Activated CD8-positive, alpha-beta T cell treated with anti-CD3 and anti-CD28 coated beads for 36 hours (primary cell): ENCODE data around the gene ARHGDIB. TPM values are rescaled to one million over a fixed set of nuclear protein-coding genes. Genes with fewer than 3 reads are reported as not detected.

Experiments
- ATAC-seq: fragments of 200-7000 bp; cut with Tn5 transposase; one replicate; pipeline ENCODE4 v1.10.0; 2021; ENCODE audit warnings: mild to moderate bottlenecking, moderate library complexity
- CTCF ChIA-PET: fragments of 350-600 bp; sonication (Branson Sonifier 250); formaldehyde crosslinking; loops from one replicate; lab custom pipeline; 2021; ENCODE audit warnings: antibody characterized with exemption; lab: Charles Lee
- POLR2A ChIA-PET: fragments of 350-600 bp; sonication (Branson Sonifier 250); formaldehyde crosslinking; loops from one replicate; lab custom pipeline; 2021; ENCODE audit warnings: antibody characterized with exemption; lab: Charles Lee
- DNase-seq: peaks from one replicate; pipeline ENCODE4 v3.0.0-alpha.2; 2020
- H3K27ac Mint-ChIP-seq: one replicate; pipeline ENCODE4 v1.8.0; 2021; ENCODE audit warnings: mild to moderate bottlenecking, mixed read lengths
- H3K27me3 Mint-ChIP-seq: one replicate; pipeline ENCODE4 v1.8.0; 2021; ENCODE audit warnings: mixed read lengths
- H3K36me3 Mint-ChIP-seq: one replicate; pipeline ENCODE4 v1.8.0; 2021; ENCODE audit warnings: low read depth, mixed read lengths
- H3K4me1 Mint-ChIP-seq: one replicate; pipeline ENCODE4 v1.8.0; 2021; ENCODE audit warnings: low read depth, mixed read lengths
- H3K4me3 Mint-ChIP-seq: one replicate; pipeline ENCODE4 v1.8.0; 2021; ENCODE audit warnings: mild to moderate bottlenecking, moderate library complexity, mixed read lengths
- H3K9me3 Mint-ChIP-seq: one replicate; pipeline ENCODE4 v1.8.0; 2021; ENCODE audit warnings: mixed read lengths
- intact Hi-C: fragments of 100-400 bp; cut with micrococcal nuclease; formaldehyde crosslinking; loops from one replicate; pipeline ENCODE4 v1.10.0; 2022
- total RNA-seq, 2 experiments: library from RNA; stranded (reverse); gene quantifications; one replicate each; pipeline ENCODE4 v1.2.3, GENCODE V29; 2021
- TF ChIP-seq, protein P1 (sequence below): fragments of 200-600 bp; IDR thresholded peaks from one replicate; pipeline ENCODE4 v1.8.0; 2022; ENCODE audit warnings: antibody characterized with exemption, mild to moderate bottlenecking

Gene ARHGDIB
- total RNA-seq, 2 experiments from 2014 or later, result 765 to 771 TPM

- intact Hi-C loops, result no loop called here
- CTCF ChIA-PET, result no interaction called here
- H3K9me3 Mint-ChIP-seq, result no peaks in the 10 kb centered on the region
These were observed 60.2 kb downstream of the ARHGDIB start for GRCh38 chr12:14901228-14901562.

GRCh38 chr12:14900521-14901227 is 60.7 kb downstream of the ARHGDIB start:
- ChIA-PET CTCF (no interaction called here), POLR2A (interaction anchor here (1.5 kb wide), 1 partner anchor 40 kb away, joined by 3 read pairs; no protein-coding TSS in a partner anchor)
- H3K27me3 Mint-ChIP-seq, result no peaks in the 10 kb centered on the region
- peaks cover 15% of the 10 kb centered on the region for H3K4me1 Mint-ChIP-seq
- H3K27ac Mint-ChIP-seq, result no peak overlapping the region
- intact Hi-C loops, result no loop called here
- TF ChIP-seq, protein P1, sequence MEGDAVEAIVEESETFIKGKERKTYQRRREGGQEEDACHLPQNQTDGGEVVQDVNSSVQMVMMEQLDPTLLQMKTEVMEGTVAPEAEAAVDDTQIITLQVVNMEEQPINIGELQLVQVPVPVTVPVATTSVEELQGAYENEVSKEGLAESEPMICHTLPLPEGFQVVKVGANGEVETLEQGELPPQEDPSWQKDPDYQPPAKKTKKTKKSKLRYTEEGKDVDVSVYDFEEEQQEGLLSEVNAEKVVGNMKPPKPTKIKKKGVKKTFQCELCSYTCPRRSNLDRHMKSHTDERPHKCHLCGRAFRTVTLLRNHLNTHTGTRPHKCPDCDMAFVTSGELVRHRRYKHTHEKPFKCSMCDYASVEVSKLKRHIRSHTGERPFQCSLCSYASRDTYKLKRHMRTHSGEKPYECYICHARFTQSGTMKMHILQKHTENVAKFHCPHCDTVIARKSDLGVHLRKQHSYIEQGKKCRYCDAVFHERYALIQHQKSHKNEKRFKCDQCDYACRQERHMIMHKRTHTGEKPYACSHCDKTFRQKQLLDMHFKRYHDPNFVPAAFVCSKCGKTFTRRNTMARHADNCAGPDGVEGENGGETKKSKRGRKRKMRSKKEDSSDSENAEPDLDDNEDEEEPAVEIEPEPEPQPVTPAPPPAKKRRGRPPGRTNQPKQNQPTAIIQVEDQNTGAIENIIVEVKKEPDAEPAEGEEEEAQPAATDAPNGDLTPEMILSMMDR, result no peak
- H3K4me3 Mint-ChIP-seq, result no peak overlapping the region
- DNase-seq, result no peak
- H3K9me3 Mint-ChIP-seq, result no peaks in the 10 kb centered on the region
- ATAC-seq, result no peak
- no peaks in the 10 kb centered on the region for H3K36me3 Mint-ChIP-seq

More at GRCh38 chr12:14901228-14901562, 60.2 kb downstream of the ARHGDIB start:
- TF ChIP-seq, protein P1, result no peak
- POLR2A ChIA-PET, result interaction anchor here (1.5 kb wide), 1 partner anchor 40 kb away, joined by 3 read pairs; no protein-coding TSS in a partner anchor
- Mint-ChIP-seq H3K27me3 (no peaks in the 10 kb centered on the region), H3K4me1 (peaks cover 15% of the 10 kb centered on the region), H3K4me3 (no peak overlapping the region), H3K36me3 (no peaks in the 10 kb centered on the region), H3K27ac (no peak overlapping the region)
- ATAC-seq (no peak), DNase-seq (no peak)

DNA sequence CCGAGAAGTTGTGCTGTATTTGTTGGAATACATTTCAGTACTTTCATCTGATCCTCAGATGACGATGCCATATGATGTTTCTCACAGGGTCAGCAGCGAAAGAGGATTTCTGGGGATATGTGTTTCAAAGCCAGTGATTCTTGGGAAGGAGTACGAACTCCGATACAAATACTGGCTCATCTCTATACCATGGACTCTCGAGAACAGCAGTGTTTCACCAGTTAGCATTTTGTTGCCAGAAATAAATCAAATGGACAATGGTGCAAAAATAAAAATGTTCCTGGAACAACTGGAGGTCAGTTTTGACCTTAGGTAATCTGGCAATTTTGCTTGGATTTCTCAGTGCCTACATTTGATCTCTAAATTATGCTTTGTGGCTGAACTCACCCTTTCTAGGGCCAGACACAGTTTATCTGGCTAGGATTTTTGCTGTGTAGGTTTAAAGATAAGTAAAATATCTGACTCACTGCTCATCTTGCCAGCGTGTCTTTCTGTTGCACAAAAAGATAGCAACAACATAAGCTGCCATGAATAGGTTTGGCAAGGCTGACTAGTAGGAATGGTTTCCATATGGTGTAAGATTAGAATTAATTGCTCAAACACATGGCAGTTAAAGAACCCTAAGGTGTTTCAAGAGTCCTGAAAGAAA is 64.8 kb downstream of the ARHGDIB start:
- CTCF ChIA-PET, result interaction anchor here (1.0 to 1.8 kb wide), 2 partner anchors 22 to 99 kb away, joined by 3 read pairs; no protein-coding TSS in a partner anchor
- H3K36me3 Mint-ChIP-seq, result no peaks in the 10 kb centered on the region
- H3K27ac Mint-ChIP-seq, result no peak overlapping the region
- ATAC-seq (no peak), DNase-seq (no peak)
- H3K4me3 Mint-ChIP-seq, result no peak overlapping the region
- H3K27me3 Mint-ChIP-seq, result no peaks in the 10 kb centered on the region
- TF ChIP-seq, protein P1, result no peak
- intact Hi-C loops, result no loop called here
- POLR2A ChIA-PET, result no interaction called here
- H3K4me1 Mint-ChIP-seq, result peaks cover 2% of the 10 kb centered on the region
- H3K9me3 Mint-ChIP-seq, result no peaks in the 10 kb centered on the region

DNA sequence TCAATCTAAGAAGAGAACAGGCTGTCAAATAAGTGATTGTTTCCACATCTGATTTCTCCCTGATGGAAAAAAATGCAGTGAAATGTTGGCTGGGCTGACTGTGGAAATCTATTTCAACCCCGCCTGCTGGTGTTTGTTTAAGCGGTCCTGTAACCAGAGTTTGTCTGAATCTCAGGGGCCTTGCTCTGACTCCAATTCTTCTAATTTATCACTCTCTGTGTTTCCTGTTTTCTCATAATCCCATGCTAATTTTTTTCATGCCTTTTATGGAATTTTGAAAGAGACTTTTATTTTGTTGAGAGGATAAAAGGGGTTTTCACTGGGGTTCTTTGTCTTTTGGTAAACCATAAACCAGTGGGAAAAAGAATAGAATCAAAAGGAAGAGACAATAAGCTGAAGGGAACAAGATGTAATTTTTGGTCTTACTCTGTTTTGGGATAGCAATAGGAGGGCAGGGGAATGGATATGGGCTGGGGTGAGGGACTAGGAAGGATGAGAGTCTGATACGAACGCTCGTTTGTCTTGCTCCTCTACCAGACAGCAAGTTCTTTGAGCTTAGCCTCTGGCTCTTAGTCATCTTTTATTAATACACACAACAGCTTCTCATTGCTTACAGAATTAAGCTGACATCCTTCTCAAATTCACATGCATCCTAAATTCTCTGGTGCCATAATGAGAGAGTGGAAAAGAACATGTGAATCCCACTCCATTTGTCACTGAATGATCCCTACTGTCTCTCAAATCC is 67.7 kb downstream of the ARHGDIB start:
- no peak for ATAC-seq
- Mint-ChIP-seq H3K27ac (no peak overlapping the region), H3K4me1 (no peaks in the 10 kb centered on the region), H3K36me3 (no peaks in the 10 kb centered on the region), H3K4me3 (no peak overlapping the region), H3K27me3 (no peaks in the 10 kb centered on the region), H3K9me3 (no peaks in the 10 kb centered on the region)
- intact Hi-C loops, result no loop called here
- TF ChIP-seq, protein P1, result no peak
- ChIA-PET POLR2A (no interaction called here), CTCF (interaction anchor here (1.0 to 2.7 kb wide), 4 partner anchors 10 to 48 kb away, joined by 3 to 10 read pairs (median 4); no protein-coding TSS in a partner anchor)
- no peak for DNase-seq
